Kidney tubule cell (primary cell): ENCODE measurements around the gene ESYT2.

Experiments used
- DNase-seq: peaks from one replicate; pipeline ENCODE4 v3.0.0-alpha.2; 2018; ENCODE audit warnings: low spot score

ESYT2 gene

DNA sequence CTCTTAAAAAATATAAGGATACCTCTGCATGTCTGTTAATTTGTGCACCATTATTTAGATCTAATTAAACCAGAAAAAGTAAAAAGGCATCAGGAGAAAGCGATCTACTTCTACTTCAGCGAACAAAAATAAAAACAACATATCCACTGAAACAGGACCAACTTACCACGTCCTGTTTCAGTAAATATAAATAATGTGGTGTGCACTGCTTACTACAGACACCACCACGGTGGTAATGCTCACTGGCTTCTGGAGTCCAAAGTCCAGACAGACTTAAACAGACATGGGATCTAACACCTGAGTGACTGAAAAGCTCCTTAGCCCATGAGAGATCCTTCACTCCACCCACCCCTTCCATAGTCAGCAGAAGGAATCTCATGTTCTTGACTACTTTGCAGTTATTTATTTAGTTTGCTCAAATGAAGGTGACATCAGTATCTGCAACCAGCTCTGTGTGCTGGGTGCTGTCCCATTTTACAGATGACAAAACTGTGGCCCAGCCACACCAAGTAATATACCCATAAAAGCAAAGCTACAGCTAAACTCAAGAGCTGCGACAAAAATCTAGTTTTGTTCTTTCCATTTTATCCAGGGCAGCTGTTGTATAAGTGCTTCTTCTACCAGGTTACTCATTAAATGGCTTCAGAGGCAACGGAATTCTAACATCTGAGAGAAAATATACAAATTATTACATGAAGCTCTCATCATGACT is 62.6 kb downstream of the ESYT2 start:
- DNase-seq, result no peak

GRCh38 chr7:158765020-158765419 is 64.3 kb downstream of the ESYT2 start:
- DNase-seq, result no peak

- no peak for DNase-seq
Observed at GRCh38 chr7:158763454-158764033, 65.8 kb downstream of the ESYT2 start.

DNA sequence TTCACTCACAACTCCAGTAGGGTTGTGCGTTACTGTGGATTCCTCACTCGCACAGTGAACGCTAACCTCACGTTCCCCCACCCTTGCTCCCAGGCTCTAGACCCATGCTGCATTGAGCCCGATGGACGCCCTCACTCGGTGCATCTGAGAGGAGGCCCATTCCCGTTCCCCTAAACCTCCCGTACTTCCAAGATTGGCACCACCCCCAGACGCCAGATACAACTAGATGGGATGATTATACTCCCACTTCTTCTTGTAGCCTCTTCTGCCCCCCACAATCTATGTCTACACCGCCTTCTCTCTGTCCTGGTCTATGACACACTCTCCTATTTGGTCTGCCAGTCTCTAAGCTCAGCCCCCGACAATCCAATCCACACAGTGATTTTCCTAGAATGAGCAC is 67.4 kb downstream of the ESYT2 start:
- no peak for DNase-seq

DNA sequence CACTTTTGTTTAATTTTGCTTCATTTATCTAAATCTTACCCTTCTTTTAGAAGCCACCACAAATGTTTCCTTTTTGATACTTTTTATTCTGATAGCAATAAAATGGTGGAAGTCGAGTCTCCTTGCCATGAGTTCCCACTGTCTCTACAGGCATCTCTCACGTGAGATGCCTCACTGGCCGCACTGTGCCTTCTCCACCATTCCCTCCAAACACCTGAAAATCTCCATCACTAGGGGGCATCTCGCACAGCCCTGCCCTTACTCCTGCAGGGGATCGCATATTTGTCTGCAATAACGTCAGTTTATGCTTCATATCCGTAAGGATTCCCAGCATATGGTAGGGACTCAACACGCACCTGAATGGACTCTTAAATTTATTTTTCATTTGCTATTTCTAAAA is 68.4 kb downstream of the ESYT2 start:
- no peak for DNase-seq

DNA sequence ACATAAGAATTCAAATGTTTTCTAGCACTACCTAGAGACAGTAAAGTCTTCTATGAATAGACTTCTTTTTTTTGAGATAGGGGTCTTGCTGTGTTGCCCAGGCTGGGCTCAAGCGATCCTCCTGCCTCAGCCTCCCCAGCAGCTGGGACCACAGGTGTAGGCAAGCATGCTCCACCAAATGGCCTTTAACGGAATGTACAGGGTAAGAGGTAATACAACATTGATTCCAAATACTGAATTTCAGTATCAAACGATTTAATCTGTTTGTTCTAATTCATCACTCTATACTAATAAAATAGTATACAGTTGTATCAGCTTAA is 68.9 kb downstream of the ESYT2 start:
- no peak for DNase-seq

- DNase-seq, result no peak
Observed at GRCh38 chr7:158759749-158760444, 69.4 kb downstream of the ESYT2 start.

DNA sequence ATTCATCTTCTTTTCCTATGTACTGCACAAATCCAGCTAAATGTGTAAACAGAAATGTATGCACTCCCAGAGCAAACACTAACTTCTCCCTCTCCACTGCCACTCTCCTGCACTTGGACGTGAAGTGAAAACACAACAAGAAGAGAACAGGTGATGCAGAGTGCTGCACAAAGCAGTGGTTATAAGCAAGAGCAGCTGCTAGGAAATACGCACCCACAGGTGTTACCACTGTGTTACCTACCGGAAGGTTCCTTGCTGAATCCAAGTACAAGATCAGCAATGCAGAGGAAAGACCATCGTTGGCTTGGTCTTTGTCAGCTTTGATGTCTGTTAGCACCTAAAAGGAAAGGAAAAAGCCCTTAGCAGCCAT is 70.1 kb downstream of the ESYT2 start:
- no peak for DNase-seq

DNA sequence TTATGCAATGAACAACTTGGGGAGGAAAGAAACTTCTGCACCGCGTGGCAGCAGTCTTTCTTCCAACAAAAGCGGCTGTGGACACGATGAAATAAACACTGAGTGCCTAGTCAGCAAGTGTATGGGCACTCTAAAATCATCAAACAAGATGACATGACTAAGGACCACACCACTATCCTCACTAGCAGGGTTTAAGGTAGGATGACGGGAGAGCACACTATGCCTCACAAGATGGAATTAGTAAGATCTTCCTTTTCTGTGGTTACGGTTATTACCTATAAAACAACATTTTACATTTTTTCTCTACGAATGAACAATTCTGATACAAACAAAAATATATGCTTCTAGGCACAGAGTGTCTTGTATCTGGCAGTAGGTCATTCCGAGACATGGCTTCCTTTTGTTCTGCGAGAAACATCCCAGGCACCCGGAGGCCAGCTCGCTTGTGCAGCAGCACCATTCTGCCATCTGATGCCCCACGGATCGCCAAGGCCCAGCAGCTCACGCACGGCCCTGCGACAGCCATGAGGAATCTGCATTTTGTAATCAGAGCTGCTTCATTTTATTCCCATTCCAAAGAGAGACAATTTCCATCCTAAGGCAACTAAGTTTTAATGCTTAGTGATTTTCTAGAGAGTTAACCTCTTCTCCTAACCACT is 70.6 kb downstream of the ESYT2 start:
- no peak for DNase-seq

DNA sequence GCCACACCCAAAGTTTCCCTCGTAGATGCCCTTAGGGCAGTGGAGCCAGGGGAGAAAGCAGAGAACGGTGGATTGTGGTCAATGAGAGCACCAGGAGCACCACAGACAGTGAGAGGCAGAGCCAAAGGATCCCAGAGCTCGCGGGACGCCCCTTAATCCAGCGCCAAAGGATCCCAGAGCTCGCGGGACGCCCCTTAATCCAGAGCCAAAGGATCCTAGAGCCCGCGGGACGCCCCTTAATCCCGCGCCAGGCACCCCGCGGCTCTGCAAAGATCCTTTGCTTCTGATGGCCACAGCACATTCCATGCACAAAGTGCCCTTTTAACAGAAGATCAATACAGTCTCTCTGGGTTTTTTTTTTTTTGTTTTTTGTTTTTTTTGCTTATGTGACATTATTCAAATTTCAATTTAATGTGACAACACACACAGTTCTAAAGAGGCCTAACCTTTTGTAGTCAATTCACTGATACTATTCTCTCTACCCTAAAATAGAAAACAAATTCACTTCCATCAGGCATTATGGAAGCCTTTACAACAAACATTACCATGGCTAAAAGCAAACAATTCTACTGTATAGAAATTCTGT is 71.8 kb downstream of the ESYT2 start:
- DNase-seq, result no peak

GRCh38 chr7:158754746-158755444 is 74.4 kb downstream of the ESYT2 start:
- DNase-seq, result no peak

DNA sequence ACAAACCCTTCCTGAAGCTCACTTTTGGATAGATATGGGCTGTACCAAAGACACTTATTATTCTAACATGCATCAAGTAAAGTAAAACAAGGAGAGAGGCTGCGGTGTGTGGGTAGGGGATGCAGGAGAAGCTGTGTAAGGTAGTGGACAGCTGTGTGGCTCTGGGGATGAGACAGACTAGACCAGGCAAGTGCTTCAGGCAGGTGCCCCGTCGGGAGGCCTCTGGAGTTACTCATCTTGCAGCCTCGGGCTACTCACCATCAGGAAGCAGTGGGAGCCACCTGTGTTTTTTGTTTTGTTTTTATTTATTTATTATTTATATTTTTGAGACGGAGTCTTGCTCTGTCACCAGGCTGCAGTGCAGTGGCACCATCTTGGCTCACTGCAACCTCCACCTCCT is 75.4 kb downstream of the ESYT2 start:
- no peak for DNase-seq

DNA sequence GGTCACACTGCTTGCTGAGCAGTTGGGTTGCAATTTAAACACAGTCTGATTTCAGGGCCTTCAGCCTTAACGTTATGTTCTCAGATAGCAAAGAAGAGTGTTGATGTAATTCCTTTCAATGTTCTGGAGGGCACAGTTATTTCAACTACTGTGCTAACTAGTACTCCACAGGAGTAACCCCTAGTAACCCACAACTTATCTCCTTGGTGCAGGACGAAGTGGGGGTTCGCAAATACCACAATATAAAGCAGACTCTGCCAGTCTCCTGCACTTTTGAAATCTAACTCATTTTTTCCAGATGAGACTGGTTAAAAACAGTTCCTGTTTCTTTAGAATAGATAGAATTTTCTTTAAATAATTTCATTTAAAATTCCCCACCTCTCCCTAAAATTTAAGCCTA is 77.6 kb downstream of the ESYT2 start:
- no peak for DNase-seq

DNA sequence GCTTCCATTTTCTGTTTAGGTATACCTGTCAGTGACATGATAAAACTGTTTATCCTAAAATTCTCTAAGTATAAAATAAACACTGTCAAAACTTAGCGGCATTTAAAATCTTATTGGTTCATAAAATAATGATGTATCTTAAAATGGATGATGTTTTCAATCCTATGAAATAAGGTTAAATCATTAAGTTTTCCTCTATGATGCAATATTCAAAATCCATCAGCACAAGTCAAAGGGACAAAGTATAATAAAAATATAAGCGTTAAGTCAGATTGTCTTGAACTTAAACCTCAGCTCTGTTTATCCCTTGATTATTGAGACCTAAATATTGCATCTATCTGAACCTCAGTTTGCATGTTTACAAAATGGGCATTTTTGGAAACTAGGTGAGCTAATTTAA is 78.1 kb downstream of the ESYT2 start:
- DNase-seq, result no peak

DNA sequence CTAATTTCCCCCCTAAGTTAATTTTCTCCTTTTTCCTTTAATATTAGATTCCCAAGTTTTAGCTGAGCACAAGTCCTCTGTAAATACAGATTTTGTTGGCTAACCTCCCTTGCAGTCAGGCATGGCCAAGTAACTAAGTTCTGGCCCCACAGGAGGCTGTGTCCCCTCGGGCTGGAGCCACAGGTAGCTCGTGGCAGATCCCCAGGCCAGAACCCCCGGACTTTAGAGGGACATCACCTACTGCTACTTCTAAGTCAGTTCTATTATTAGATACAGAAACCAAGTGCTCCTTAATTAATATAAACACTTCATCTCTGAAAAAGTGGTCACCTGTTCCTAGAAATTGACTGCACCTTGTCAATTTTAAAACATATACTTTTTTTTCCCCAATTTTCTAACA is 78.6 kb downstream of the ESYT2 start:
- no peak for DNase-seq

DNA sequence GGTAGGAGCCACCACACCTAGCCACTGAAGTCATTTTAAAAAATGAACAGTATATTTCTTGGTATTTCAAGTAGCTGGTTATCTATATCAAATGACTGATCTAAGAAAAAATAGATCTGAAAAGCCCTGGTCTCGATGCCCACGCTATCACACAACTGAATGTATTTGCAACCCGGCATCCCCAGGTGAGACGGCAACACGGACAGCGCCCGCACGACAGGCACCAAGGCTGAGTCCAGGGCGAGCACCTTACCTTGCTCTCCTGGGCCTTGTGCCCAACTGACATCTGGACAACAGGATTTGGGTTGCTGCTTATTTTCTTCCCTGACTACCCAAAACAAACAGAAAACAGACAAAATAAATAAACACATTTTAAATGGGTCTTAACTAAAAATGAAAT is 79.9 kb downstream of the ESYT2 start:
- no peak for DNase-seq

- DNase-seq, result no peak
Observed at GRCh38 chr7:158748335-158748734, 81.0 kb downstream of the ESYT2 start.

GRCh38 chr7:158747408-158747807 is 81.9 kb downstream of the ESYT2 start:
- DNase-seq, result no peak

GRCh38 chr7:158746957-158747356 is 82.4 kb downstream of the ESYT2 start:
- DNase-seq, result no peak

DNA sequence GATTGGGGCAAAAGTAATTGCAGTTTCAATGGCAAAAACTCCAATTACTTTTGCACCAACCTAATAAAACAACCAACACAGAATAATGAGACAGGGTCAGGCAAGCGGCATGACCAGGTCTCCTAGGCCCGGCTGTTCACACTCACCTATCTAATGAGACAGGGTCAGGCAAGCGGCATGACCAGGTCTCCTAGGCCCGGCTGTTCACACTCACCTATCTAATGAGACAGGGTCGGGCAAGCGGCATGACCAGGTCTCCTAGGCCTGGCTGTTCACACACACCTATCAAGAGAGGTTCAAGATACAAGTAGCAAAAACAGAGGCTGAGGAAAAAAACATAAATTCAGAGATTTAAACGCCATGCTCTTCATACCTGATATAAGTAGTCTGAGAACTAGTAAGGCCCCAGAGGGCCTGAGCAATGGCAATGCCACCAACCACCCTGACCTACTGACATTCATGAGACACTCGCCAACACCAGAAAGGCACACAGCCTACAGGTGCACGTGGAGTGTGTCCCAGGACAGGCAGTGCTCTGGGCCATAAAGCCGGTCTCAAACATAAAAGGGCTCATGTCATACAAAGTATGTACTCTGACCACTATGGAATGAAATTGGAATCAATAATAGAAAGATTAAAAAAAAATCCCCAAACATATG is 84.1 kb downstream of the ESYT2 start:
- no peak for DNase-seq

GRCh38 chr7:158744070-158744469 is 85.2 kb downstream of the ESYT2 start:
- no peak for DNase-seq

DNA sequence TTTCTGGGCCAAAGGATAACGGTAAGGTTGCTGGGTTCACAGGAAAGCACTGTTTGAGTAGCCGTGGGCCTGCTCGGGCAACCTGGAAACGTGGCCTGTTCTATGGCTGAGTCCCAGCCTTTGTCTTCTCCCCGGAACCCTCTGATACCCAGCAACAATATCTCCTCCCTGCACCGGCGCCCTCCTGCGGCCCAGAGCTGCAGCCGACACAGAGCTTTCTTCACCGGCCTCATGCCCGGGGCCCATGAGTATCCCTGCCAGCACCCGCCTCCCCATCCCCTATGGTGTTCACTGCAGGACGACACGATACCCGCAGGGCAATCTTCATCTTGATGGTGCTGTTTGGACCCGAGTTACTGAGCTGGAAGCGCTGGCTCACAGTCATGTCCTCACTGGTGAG is 86.1 kb downstream of the ESYT2 start:
- no peak for DNase-seq
